NCI-H2227 (cell line): Measurements from ENCODE around the gene SLC1A7.
A peak's percentile ranks its signal among the peaks of the same experiment; 100 is the strongest.

Source experiments
- DNase-seq: peaks from one replicate; lab custom pipeline; 2025; ENCODE audit not compliant: unreplicated experiment; lab: John Stamatoyannopoulos, UW

Gene SLC1A7

DNA sequence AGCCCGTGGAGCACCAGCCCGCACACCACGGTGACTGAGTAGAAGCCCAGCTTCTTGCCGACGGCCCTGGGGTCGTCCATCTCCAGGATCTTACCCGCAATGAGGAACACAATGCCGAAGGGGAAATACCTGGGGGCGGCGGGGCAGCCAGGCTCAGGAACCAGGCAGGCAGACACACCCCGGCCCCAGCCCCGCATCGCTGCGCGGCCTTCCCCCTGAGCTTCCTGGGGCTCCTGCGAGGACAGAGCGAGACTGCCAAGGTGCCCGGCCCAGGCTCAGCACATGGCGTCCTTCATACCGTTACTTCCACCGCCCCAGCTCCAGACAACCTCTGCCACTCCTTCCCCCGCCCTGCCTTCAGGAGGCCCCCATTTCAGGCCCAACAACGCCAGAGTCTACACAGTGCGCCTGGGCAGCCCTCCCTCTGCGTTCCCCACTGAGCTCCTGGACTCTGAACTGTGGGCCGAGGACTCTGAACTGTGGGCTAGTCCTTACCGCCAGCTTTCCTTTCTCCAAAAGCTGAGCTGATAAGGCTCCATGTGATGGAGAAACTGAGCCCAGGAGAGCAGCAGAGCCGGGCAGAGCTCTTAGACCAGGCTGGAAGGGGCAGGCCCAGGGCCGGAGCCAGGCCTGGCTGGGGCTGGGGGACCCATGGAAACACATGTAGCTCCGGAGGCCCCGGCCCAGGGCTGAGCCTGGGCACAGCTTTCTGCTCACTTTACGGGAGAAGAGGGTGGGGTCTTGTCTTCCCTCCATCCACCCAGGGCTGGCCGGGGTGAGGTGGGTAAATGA is 49.6 kb downstream of the SLC1A7 start:
- DNase-seq, result no peak

DNA sequence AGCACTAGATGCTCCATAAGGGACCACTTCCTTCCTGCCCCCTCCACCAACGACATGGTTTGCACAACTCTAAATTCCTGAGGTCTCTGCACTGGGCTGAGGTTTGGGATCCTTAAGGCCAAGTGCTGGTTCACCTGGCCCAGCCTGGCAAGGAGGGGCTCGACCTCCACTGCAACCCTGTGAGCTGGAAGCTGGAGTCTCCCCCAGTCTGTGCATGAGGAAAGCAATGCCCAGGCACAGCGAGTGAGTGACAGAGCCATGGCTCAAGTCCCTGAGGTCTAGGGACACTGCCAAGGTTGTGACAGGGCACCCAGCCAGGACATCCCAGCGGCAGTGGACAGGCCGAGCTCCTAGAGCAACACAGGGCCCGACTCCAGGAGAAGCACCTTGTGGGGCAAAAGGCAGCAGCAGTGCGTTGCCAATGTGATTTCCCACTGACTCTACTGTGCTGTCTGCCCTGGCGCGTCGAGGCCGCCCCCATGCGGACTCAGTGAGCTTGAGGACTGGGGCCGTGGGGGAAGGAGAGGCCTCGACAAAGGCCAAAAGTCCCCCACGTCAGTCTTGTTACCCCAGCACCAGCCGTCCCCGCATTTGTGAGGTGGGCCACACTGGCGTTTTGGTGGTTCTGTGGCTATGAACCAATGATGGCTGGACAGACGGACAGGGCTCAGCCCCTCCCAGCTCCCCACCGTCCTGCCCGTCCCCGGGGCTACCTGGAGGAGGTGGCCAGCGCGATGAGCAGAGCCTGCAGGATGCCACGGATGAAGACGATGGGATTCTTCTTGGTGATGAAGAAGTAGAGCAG is 50.4 kb downstream of the SLC1A7 start:
- DNase-seq, result no peak

DNA sequence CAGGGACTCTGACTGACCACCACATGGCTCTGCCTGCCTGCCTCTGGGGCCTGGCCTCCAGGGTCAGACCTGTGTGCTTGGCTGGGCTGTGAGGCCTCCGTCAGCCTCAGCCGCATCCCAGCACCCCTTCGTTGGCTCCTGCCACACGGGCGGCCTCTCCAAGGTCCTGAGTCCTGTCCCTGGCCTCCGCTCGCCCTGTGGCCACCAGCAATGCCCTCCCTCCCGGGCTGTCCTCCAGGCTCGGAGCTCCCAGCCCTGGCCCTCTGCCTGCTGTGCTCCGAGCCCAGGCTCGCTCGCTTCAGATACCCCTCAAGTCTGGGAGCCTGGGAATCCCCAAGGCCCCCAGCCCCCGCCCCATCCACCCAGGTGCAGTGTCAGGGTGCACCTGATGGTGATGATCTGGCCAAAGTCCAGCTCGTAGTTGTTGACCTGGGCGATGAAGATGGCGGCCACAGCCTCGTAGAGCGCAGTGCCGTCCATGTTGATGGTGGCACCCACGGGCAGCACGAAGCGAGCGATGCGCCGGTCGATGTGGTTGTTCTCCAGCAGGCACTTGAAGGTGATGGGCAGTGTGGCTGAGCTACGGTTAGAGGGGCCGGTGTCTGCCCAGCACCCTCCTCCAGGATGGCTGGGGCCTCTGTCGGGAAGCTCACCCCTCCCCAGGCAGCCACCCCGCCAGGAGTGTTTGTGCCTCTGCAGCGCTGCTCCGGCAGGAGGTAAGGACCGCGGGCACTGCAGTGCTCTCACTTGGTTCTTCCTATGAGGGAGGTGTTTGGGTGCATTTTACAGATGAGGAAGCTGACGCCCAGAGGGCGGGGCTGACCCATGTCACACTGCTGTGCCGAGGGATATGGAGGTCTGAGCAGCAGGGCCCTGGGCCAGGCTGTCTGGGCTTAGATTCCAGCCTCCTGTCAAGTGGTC is 52.0 kb downstream of the SLC1A7 start:
- no peak for DNase-seq

DNA sequence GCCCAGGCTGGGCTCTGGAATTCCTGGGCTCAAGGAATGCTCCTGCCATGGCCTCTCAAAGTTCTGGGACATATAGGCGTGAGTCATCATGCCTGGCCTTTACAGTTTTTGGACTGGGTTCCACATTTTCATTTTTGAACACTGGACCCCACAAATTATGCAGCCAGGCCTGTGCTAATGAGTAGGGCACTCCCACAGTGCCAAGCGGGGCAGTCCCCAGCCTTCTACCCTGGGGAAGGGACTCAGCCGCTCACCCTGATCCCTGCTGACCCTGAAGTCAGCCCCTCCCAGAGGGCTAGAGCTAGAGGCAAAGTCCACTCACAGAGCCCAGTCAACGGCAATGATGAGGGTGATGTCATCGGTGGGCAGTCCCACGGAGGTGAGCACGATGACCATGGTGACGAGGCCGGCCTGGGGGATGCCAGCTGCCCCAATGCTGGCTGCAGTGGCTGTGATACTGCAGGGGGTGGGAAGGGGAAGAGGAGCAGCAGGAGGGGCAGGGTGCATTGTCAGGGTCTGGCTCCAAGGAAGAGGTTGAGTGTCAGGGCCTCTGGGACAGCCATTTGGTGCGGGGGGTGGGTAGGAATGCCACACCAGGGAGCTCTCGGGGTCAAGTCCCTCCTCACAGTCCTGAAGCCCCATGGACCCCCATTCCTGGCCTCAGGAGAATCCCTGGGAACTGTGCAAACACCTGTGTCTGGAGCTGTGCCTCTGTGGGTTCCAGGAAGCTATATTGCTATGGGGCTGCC is 52.8 kb downstream of the SLC1A7 start:
- no peak for DNase-seq

DNA sequence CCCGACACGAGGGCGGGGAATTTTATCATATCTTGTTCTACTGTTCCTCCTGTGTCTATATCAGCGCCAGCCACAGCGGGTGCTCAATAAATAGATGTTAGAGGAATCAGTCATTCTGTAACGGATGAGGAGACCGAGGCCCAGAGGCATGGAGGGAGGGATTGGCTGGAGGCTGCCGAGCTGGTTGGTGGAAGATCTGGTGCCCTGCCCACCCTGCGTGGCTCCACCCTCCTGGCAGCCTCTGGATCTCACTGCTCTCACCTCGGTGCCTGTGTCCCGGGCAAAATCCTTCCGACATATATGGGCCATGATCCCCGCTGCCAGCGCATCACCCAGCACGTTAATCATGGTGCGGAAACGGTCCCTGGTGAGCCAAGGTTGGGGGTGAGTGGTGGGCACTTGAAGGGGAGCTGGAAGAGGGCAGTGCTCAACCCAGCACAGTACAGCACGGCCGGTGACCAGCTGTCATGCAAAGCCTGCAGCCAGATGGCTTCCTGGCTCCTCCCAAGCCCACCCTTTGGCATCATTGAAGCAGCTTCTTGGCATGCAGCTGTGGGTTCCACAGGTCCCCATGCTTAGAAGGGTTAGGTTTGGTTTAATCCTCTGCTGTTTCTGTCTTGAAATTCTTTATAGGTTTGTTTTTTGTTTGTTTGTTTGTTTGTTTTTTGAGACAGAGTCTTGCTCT is 53.7 kb downstream of the SLC1A7 start:
- DNase-seq, result no peak

DNA sequence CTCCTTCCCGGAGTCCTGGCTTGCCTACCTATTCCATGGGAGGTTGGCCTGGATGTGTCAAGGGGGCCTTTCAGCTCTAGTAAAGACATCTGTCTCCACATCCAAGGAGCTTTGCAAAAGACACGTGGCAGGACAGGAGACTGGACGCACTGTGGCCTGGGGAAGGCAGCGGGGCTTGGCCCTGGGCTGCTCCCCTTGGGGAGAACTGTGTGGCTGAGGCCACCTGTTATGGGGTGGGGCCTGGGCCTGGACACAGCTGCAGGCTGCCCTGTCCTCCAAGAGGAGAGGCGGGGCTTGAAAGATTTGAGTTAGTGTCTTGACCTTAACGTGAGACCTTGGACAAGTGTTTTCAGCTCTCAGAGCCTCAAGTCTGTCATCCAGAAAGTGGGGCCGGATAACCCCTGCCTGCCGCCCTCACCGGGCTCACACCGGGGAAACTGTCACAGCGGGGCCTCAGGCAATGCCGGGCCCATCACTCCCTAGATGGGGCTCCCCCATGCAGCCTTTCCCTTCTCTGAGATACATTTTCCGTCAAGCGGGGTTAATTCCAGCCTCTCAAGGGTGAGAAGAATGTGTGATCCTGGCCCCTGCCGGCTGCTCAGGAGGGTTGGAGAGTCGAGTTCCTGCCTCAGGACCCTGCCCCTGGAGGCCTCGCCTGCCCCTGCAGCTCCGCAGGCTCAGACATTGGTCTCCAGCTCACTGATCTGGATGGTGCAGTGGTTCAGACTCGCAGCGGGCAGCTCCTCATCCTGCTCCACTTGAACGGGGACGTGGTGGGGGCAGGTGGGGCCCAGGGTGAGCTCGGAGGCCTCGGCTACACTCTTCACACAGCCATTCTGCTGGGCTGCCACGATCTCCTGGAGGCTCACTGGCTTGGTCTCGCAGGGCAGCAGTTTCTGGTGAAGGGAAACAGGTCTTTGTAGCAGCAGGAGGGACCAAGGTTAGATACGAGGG is 54.8 kb downstream of the SLC1A7 start:
- no peak for DNase-seq

DNA sequence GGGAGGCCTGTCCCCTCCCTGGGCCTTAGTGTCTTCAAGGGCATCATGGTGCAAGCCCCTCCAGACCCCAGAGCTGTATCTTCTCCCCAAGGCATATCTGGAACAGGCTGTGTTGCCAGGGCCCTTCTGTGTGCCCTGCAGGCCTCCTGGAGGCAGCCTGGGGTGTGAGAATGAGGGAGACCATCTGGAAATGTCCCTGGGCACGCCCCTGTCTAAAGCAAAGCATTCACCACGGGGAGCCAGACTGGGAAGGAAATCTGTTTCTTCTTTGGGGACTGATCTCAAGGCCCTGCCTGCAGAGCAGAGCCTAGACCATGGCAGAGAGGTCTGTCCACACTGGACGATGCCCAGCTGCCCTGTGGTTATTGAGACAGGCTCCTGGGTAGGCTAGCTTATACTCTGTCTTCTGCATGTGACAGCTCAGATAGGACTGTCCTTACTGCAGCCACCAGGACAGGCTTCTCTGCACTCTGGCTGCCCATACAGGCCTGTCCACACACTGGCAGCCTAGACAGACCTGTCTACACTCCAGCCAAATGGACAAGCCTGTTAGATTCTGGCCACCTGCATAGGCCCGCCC is 55.9 kb downstream of the SLC1A7 start:
- peak; percentile 19 for DNase-seq

DNA sequence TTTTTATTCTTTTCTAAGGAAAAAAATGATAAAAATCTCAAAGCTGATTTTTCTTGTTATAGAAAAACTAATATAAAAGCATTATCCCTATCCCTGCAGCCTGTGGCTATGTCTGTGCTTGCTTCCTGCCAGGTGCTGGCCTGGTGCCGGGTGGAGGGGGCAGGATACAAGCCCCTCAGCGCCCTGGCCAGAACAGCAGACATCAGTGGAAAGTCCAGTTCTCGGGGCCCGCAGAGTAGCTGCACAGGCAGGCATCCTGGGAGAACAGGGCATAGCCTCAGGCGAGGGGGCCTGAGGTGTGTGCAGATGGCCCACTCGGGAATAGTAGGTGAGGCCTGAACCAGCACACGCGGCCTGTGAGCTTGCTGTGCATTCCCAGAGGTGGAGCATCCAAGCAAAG is 57.0 kb downstream of the SLC1A7 start:
- no peak for DNase-seq

DNA sequence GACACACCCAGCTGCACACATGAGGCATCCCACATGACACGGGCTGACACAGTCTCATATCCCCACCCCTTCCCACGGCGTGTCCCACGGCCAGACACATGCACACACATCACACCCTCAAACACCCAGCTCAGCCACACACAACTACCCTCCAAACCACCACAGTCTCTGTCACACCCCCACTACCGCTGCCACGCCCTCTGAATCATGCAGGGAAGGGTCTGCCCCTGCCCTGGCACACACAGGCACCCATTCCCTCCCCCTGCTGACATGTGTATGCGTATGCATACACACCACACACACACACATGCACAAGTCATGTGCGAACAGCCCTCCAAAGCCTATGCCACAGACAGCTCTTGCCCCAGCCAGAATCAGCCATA is 57.9 kb downstream of the SLC1A7 start:
- DNase-seq, result no peak

DNA sequence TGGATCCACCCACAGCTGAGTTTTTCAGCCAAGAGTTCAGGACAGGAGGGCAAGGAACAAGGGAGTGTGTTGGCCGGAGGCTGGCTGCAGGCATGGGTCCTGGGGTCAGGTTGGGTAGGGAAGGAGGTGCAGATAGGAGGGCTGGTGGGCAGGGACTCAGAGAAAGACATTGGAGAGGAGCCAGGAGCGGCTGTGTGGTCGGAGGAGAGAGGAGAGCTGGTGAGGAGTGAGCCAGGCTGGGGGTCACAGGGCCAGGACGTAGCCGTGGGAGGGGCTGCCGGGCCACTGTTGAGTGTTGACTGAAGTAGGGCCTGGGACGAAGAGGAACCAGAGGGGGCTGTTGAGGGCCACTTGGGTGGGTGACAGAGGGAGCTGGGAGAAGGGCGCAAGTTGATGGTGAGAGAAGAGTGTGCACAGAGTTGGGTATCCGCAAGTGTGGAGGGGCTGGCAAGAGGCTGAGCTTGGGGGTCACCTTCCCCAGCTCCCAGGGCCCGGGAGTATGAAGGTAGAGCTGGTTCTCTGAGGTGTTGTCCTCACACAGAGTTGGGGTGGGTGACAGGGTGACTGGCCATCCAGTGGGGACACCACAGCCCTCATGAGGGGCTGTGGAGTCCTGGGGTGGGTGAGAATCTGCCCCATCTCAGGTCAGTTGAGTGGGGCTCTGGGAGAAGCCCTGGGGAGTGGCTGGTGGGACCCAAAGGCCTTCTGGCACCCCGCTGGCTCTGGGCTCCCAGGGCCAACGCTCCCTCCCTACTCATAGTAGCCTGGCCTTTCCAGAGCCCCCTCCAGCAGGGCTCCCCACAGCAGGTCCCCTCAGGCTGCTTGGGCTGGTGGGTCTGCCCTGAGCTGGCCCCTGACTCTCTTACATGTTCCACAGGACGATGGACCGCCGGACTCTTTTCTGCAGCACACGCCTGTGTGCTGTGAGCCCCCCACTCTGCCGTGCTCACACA is 58.5 kb downstream of the SLC1A7 start:
- DNase-seq, result no peak

DNA sequence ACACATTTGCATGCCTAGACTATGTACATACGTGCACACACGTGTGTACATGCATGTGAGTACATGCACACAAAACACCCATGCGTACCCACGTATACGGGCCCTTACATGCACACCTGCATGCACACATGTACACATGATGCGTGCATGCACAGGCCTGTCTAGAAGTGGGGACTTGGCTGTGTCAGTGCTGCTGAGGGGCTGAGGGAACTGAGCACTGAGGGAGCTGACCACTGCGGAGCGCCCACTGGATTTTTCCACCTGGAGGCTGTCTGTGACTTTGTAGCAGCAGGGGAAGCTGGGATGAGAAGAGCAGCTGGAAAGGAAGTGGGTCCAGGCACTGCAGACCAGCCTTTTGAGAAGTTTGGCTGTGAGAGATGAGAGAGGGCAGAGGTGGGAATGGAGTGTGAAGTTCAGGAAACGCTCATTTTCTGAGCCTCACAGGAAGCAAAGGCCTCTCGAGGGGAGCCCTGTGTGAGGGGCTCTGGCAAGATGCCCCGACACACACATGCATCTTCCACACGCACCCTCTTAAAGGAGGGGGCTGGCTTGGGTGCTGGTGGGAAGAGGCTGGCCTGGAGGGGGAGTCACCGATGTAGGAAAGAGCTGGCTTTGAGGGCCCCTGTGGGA is 59.5 kb downstream of the SLC1A7 start:
- no peak for DNase-seq

DNA sequence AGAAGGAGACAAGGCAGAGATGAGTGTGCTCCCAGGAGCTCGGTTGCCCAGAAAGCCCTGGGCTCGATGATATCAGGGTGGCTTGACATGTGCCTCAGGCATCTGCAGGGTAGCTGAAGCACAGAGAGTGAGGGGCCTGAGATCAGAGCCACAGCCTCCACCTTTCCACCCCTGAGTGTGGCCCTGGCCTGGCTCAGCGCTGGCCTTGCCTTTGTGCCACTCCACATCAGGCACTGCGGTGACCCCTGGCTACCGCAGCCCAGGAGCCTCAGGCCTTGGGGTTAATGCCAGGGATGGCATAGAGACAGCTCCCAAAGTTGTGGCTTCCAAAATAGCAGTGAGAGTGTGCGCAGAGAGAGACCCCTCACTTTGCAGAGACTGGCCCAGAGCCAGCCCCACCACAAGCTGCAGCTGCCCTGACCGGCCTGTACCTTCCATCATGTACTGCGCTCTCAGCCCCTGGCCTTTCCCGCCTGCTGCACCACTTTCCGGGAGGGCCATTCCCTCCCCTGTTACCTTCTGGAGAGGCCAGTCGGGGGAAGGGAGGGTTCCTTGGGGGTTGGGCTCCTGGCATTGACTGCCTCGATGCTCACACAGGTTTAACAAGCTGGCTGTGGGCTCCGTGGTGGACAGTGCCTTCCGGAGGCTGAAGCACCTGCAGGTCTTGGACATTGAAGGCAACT is 60.9 kb downstream of the SLC1A7 start:
- no peak for DNase-seq

DNA sequence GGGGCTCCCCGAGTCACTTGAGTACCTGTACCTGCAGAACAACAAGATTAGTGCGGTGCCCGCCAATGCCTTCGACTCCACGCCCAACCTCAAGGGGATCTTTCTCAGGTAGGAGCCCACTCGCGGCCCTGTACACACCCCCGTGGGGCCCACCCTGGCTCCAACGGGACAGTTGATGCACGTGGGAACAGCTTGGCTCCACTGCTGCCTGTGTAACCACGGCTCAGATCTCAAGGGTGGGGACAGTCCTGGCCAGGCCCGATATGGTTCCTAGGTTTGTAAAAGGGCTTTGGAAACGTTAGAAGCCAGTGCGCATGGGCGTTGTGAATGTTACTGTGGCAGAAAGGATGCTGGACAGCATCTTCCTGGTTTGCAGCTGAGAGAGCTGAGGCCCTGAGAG is 61.7 kb downstream of the SLC1A7 start:
- DNase-seq, result no peak

DNA sequence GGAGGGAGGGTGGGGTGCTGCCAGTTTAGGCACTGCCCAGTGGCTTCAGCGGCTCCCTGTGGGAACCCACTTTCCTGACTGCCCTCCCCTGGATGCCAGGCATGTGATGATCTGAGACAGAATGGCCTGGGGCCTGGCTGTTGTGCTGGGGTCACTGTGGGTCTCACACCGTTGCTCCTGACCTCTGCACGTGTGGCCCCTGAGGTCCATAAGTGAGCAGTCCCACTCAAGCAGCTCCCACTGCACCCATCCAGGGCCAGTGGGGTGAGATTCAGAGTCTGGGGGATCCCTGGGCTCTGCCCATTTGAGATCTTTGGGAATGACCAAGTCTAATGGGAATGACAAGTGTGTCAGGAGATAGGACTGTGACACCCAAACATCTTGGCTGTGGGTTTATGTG is 62.4 kb downstream of the SLC1A7 start:
- no peak for DNase-seq

DNA sequence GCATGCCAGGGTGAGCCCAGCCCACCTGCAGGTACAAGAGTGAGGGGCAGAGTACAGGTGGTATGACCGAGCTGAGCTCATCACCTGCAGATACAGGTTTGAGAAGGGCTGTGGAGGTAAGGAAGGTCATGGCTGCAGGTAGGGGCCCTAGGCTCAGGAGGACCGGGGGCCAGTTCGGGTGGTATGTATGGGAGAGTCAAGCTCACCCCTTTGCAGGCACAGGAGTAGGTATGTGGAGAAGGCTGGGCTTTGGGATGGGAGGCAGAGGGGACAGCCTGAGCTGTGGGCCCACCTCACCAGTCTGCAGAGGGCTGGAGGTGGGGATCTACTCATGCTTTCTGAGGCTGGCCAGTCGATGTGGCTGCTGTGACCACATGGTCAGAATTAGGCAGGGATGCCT is 63.2 kb downstream of the SLC1A7 start:
- no peak for DNase-seq

DNA sequence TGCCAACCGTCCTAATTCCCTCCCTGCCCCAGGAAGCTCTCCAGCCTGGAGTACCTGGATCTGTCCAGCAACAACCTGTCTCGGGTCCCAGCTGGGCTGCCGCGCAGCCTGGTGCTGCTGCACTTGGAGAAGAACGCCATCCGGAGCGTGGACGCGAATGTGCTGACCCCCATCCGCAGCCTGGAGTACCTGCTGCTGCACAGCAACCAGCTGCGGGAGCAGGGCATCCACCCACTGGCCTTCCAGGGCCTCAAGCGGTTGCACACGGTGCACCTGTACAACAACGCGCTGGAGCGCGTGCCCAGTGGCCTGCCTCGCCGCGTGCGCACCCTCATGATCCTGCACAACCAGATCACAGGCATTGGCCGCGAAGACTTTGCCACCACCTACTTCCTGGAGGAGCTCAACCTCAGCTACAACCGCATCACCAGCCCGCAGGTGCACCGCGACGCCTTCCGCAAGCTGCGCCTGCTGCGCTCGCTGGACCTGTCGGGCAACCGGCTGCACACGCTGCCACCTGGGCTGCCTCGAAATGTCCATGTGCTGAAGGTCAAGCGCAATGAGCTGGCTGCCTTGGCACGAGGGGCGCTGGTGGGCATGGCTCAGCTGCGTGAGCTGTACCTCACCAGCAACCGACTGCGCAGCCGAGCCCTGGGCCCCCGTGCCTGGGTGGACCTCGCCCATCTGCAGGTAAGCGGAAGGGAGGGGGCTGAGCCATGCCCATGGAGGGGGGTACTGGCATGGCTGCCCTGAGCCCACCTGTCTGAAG is 63.9 kb downstream of the SLC1A7 start:
- DNase-seq, result no peak
